GM12872 (cell line): ENCODE measurements around the gene SLC39A7.

Experiments
- CTCF ChIP-seq: IDR thresholded peaks from 3 replicates; pipeline ENCODE4 v1.5.1; 2011; ENCODE audit warnings: low read depth, mild to moderate bottlenecking, low read length, moderate library complexity; ENCODE audit not compliant: insufficient read depth

Gene SLC39A7

GRCh38 chr6:33205191-33206026 is 4.7 kb downstream of the SLC39A7 start:
- peak; percentile 48; the same call in 2 of the 3 replicates for TF ChIP-seq CTCF

GRCh38 chr6:33206027-33206863 is 5.6 kb downstream of the SLC39A7 start:
- no peak for TF ChIP-seq CTCF

GRCh38 chr6:33206864-33207551 is 6.3 kb downstream of the SLC39A7 start:
- TF ChIP-seq CTCF: no peak

- TF ChIP-seq CTCF: no peak
Measured at GRCh38 chr6:33207552-33208090, 7.0 kb downstream of the SLC39A7 start.

- TF ChIP-seq CTCF: no peak
Measured at GRCh38 chr6:33208091-33208967, 7.7 kb downstream of the SLC39A7 start, which contains the start of gene RING1. Gene RING1 (plus strand): TSS chr6:33208500. CDS start chr6:33208823, 323 bp downstream.

- TF ChIP-seq CTCF: no peak
Measured at GRCh38 chr6:33209856-33210255, 9.2 kb downstream of the SLC39A7 start.
